Hepatocyte (in vitro differentiated cells): Measurements from ENCODE around the gene ITK. TPM values are rescaled to one million over a fixed set of nuclear protein-coding genes. Genes with fewer than 3 reads are reported as not detected.

Source experiments
- DNase-seq: peaks from one replicate; pipeline ENCODE4 v3.0.0-alpha.2; 2016; ENCODE audit warnings: low spot score
- H2AFZ ChIP-seq: fragments of 200-600 bp; sonication (generic); 2 replicates; pipeline ENCODE4 v1.6.0; 2016; ENCODE audit warnings: antibody characterized with exemption, mild to moderate bottlenecking
- H3K27ac ChIP-seq: fragments of 200-600 bp; sonication (generic); 2 replicates; pipeline ENCODE4 v1.5.1; 2016; ENCODE audit warnings: mild to moderate bottlenecking
- H3K27me3 ChIP-seq: fragments of 200-600 bp; sonication (generic); 2 replicates; pipeline ENCODE4 v1.6.1; 2016
- H3K36me3 ChIP-seq: fragments of 200-600 bp; sonication (generic); replicated peaks from 2 replicates; pipeline ENCODE4 v1.5.1; 2016; ENCODE audit warnings: low read depth; ENCODE audit not compliant: insufficient read depth
- H3K4me1 ChIP-seq: fragments of 200-600 bp; sonication (generic); 2 replicates; pipeline ENCODE4 v1.5.1; 2016; ENCODE audit warnings: mild to moderate bottlenecking, moderate library complexity; ENCODE audit not compliant: insufficient read depth
- H3K4me2 ChIP-seq: fragments of 200-600 bp; sonication (generic); 2 replicates; pipeline ENCODE4 v1.6.0; 2016
- H3K4me3 ChIP-seq: fragments of 200-600 bp; sonication (generic); 2 replicates; pipeline ENCODE4 v1.5.1; 2016; ENCODE audit warnings: mild to moderate bottlenecking
- H3K79me2 ChIP-seq: fragments of 200-600 bp; sonication (generic); 2 replicates; pipeline ENCODE4 v1.6.0; 2017; ENCODE audit warnings: mild to moderate bottlenecking
- H3K9me2 ChIP-seq: fragments of 200-600 bp; sonication (generic); replicated peaks from 2 replicates; pipeline ENCODE4 v1.6.0; 2017; ENCODE audit warnings: mild to moderate bottlenecking; ENCODE audit not compliant: insufficient read depth
- H3K9me3 ChIP-seq: fragments of 200-600 bp; sonication (generic); 2 replicates; pipeline ENCODE4 v1.5.1; 2016; ENCODE audit warnings: low read depth, mild to moderate bottlenecking
- H4K20me1 ChIP-seq: fragments of 200-600 bp; sonication (generic); 2 replicates; pipeline ENCODE4 v1.6.0; 2016; ENCODE audit warnings: mild to moderate bottlenecking; ENCODE audit not compliant: insufficient read depth, poor library complexity, severe bottlenecking
- EZH2 ChIP-seq: fragments of 200-600 bp; sonication (generic); IDR thresholded peaks from 2 replicates; pipeline ENCODE4 v1.6.1; 2016; ENCODE audit warnings: antibody characterized with exemption, mild to moderate bottlenecking, borderline replicate concordance
- EZH2phosphoT487 ChIP-seq: fragments of 200-600 bp; sonication (generic); IDR thresholded peaks from one replicate; pipeline ENCODE4 v1.6.1; 2018; ENCODE audit warnings: antibody characterized with exemption, mild to moderate bottlenecking, low read depth, moderate library complexity; ENCODE audit not compliant: unreplicated experiment, severe bottlenecking
- WGBS: methylation state at CpG from one replicate; pipeline ENCODE4 v1.1.6; 2016; ENCODE audit warnings: low lambda C conversion rate; ENCODE audit errors: missing lambda C conversion rate; 5-methylcytosine and 5-hydroxymethylcytosine counted together
- polyA plus RNA-seq: library from polyadenylated mRNA; unstranded; fragments of >200 nt; fragmentation: Nextera tagmentation; extraction: Ambion mirVana; gene quantifications from 2 replicates; pipeline ENCODE4 v1.2.1, GENCODE V29; 2016
- total RNA-seq: library from RNA; depleted of rRNA; stranded (reverse); fragments of >200 nt; gene quantifications from 2 replicates; pipeline ENCODE4 v1.2.3, GENCODE V29; 2014
- TF ChIP-seq, protein P1 (sequence below): fragments of 200-600 bp; sonication (generic); IDR thresholded peaks from 2 replicates; pipeline ENCODE4 v1.5.1; 2016; ENCODE audit warnings: antibody characterized with exemption, mild to moderate bottlenecking; ENCODE audit not compliant: poor library complexity

ITK gene
- total and polyA plus RNA-seq, 2 experiments from 2014 or later: 0.18 to 0.20 TPM

GRCh38 chr5:157289164-157289819 is 108.7 kb downstream of the ITK start:
- H3K79me2 ChIP-seq: no peaks in the 10 kb centered on the region
- H3K4me2 ChIP-seq: no peak overlapping the region
- H4K20me1 ChIP-seq: no peaks in the 10 kb centered on the region
- WGBS: 81% methylated on average over 9 of the region's 9 CpGs
- no peak overlapping the region for H3K4me3 ChIP-seq
- H3K27ac ChIP-seq: peak overlapping the region; percentile 78
- no peaks in the 10 kb centered on the region for H3K36me3 ChIP-seq
- H2AFZ ChIP-seq: no peak overlapping the region
- no peaks in the 10 kb centered on the region for H3K9me2 ChIP-seq
- no peaks in the 10 kb centered on the region for H3K9me3 ChIP-seq
- no peak for DNase-seq
- peaks cover 18% of the 10 kb centered on the region for H3K4me1 ChIP-seq
- TF ChIP-seq, protein P1, sequence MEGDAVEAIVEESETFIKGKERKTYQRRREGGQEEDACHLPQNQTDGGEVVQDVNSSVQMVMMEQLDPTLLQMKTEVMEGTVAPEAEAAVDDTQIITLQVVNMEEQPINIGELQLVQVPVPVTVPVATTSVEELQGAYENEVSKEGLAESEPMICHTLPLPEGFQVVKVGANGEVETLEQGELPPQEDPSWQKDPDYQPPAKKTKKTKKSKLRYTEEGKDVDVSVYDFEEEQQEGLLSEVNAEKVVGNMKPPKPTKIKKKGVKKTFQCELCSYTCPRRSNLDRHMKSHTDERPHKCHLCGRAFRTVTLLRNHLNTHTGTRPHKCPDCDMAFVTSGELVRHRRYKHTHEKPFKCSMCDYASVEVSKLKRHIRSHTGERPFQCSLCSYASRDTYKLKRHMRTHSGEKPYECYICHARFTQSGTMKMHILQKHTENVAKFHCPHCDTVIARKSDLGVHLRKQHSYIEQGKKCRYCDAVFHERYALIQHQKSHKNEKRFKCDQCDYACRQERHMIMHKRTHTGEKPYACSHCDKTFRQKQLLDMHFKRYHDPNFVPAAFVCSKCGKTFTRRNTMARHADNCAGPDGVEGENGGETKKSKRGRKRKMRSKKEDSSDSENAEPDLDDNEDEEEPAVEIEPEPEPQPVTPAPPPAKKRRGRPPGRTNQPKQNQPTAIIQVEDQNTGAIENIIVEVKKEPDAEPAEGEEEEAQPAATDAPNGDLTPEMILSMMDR: no peak
- TF ChIP-seq EZH2phosphoT487 (no peak), EZH2 (no peak)
- no peaks in the 10 kb centered on the region for H3K27me3 ChIP-seq

GRCh38 chr5:157290156-157290980 is 109.7 kb downstream of the ITK start:
- WGBS: 52% methylated on average over 6 of the region's 6 CpGs
- TF ChIP-seq EZH2phosphoT487: no peak
- no peak for TF ChIP-seq EZH2
- TF ChIP-seq, protein P1: no peak
- Histone ChIP-seq H3K27me3 (no peaks in the 10 kb centered on the region), H2AFZ (no peak overlapping the region), H4K20me1 (no peaks in the 10 kb centered on the region), H3K9me3 (no peaks in the 10 kb centered on the region), H3K4me3 (no peak overlapping the region), H3K4me1 (peaks cover 18% of the 10 kb centered on the region), H3K36me3 (no peaks in the 10 kb centered on the region), H3K79me2 (no peaks in the 10 kb centered on the region), H3K4me2 (no peak overlapping the region), H3K27ac (peak overlapping the region; percentile 78), H3K9me2 (no peaks in the 10 kb centered on the region)
- DNase-seq: peak; percentile 47

DNA sequence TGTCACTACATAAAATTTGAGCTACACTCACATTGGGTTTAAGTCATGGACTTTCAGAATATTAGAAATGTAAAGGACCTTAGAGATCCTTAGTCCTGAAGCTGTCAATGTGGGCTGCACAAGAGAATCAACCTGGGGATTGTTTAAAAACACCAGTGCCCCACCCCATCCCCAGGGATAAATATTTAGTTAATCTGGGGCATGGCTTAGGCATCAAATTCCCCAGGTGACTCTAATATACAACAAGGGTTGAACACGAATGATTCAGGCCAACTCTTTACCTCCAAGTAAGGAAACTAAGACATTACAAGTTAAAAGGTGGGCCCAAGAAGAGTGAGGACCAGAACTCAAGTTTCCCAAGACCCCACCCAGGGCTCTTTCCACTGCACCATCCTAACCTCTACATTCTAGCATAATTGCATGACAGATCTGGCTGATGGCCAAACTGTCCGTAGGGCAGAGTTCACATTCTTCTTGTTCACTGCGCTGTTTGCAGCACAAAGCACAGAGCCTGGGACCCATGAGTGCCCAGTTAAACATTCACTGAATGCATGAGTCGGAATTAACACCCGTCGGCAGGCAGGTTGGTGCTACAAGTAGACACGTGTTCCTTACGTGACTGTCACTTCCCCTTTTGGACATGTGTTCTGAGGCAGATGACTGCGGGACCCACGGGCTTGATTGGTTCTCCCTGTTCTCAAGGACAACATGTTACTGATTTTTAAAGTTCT is 110.5 kb downstream of the ITK start:
- H3K9me3 ChIP-seq: no peaks in the 10 kb centered on the region
- TF ChIP-seq, protein P1: no peak
- TF ChIP-seq EZH2 (no peak), EZH2phosphoT487 (no peak)
- peak overlapping the region; percentile 78 for H3K27ac ChIP-seq
- 44% methylated on average over 10 of the region's 10 CpGs for WGBS
- H3K4me1 ChIP-seq: peaks cover 18% of the 10 kb centered on the region
- no peaks in the 10 kb centered on the region for H4K20me1 ChIP-seq
- no peaks in the 10 kb centered on the region for H3K27me3 ChIP-seq
- H3K4me2 ChIP-seq: no peak overlapping the region
- peak; percentile 88 for DNase-seq
- H3K79me2 ChIP-seq: no peaks in the 10 kb centered on the region
- no peaks in the 10 kb centered on the region for H3K36me3 ChIP-seq
- H3K9me2 ChIP-seq: no peaks in the 10 kb centered on the region
- no peak overlapping the region for H2AFZ ChIP-seq
- H3K4me3 ChIP-seq: no peak overlapping the region
